ENCODE data around the gene ENTPD2.

GRCh38 chr9:137065336-137065967 lies 11.6 kb upstream of the ENTPD2 start:
- TF ChIP-seq CTCF (IDR thresholded peaks at IDR 0.05) (no peak), POLR2AphosphoS5 (IDR thresholded peaks at IDR 0.05) (no peak), POLR2A (IDR thresholded peaks at IDR 0.05) (no peak), EP300 (IDR thresholded peaks at IDR 0.05; ENCODE audit: low read depth) (no peak)

Data from transverse colon (tissue), 4 donors.